CD4-positive, alpha-beta T cell treated with Interleukin-4 for 1 hour (primary cell): ENCODE data around the gene KCNMA1.

Experiments
- DNase-seq, 2 donors: peaks; one replicate each; pipeline ENCODE4 v3.0.0-alpha.2; 2020 to 2022

KCNMA1 gene

DNA sequence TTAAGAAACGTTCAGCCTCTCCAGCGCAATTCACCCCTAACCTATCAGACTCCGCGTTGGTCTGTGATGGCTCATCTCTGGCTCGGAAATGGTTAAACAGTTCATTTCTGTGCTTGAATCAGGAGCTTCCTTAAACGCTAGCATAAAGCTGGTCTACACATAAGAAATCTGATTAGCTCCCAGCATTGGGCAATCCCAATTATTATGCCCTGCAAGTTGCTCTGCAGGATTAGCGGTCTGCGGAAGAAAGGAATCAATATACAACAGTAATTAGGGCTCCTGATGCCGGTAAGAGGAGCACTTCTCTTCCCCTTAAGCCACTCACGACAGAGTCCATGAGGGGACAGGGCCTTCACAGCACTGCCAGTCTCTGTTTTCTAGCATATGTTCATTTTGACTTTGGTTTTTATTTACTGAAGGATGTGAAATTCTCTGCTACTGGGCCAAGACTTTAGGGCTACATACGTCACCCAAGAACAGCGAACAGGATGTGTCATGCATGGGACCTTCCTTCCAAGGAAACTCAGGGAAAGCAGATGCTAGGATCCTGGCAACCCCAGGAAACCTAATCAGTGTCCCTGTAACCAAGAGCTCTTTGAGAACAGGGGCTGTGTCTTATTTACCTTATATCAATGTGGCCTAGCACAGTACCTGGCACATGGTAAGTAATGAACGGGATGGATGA is 324.4 kb downstream of the KCNMA1 start:
- no peak for DNase-seq

DNA sequence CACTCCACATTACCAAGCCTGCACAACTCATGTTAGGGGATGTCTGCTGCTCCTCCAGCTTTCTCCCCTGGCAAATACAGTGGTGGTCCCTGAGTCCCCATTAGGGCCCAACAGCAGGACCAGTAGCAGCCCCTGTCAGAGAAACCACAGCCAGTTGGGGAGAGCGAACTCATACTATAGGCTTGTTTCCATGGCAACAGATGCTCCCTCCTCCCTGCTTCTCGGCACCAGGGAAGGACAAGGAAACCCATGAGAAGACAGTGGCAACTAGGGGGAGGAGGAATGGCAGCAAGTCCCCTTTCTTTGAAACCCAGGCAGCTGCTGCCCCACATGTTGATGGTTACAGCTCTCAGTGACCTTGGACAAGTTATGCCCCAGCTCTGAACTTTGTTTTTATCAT is 326.4 kb downstream of the KCNMA1 start:
- DNase-seq: no peak

DNA sequence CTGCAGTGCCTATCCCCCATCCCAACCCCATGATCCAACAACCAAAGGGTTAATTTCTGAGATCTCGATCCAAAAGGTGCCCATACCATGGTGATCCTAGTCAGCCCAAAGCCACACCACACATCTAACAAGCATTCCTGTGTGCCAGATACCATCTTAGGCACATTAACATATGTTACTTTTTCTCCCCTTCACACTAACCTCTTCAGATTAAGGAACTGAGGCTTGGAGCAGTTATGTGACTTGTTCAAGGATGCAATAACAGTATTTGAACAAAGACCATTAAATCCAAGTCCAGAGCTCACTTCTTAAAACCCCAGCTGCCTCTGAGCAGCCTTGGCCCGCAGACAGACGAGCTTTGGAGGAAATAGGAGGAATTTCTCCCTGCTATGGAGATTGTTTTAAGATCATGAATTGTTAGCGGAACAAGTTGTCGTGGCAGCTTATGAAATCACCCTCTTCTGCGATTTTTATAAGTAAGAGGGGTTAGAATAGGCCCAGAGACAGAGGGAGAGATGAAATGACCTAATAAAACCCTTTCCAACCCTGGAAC is 327.2 kb downstream of the KCNMA1 start:
- DNase-seq: no peak

DNA sequence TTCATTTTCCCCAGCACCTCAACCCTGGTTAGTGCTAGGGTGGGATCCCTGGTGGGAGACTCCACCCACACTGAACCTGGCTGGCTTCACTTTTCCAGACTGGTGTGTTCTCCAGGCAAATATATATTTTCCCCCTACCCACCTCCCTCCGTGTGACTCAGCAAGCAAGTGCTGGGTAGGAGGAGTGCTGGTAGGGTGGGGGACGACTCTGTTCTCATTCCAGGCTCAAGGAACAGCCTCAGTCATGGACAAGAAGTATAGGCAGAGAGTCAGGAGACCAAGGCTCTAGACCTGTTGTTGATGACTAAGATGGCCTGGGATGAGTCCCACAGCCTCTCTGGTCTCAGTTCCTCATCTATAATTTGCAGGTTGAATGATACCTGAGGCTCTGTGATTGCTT is 328.1 kb downstream of the KCNMA1 start:
- DNase-seq: no peak

DNA sequence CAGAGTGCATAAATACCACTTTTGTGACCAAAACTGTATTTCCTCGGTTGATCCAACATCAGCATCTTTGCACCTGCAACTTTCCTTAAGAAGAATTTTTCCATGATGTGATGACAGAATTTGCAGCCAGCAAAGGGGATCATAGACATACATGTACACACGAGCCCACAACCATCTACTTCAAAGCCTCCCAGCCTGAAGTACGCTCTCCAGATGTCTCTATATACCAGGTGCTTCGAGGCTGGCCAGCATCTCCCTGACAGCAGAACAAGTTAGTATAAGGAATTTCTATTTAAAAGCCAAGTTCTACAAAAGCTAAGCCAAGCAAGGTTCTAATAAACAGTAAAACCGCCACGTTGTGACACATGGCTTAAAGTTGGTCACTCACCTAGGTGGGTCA is 328.5 kb downstream of the KCNMA1 start:
- DNase-seq: no peak

DNA sequence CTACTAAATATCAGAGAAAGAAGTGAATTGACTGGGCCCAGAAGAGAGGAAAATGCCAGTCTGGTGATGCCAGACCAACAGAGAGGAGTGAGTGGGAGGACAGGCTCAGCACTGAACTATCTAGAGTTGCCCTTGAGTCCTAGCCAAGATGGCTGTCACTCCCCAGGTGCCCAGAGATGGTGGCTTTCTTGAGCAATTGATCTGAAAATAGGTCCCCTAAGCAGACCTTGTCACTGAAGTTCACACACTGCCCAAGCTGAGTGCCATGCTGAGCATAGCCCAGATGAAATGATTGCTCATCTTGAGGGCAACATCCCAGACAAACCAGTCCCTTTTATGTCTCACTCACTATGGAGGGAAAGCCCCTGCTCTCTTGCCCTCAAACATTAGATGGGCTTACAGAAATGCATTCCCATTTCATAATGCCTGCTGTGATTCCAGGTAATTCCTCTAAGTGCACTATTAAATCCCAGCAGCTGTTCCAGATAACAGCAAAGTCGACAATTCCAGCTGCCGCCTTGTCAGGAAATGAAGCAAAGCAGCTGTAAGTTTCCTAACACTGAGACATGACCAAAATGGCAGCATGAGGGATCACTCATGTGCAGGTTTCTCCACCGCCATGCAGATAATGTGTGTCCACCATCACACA is 329.4 kb downstream of the KCNMA1 start:
- DNase-seq: no peak

DNA sequence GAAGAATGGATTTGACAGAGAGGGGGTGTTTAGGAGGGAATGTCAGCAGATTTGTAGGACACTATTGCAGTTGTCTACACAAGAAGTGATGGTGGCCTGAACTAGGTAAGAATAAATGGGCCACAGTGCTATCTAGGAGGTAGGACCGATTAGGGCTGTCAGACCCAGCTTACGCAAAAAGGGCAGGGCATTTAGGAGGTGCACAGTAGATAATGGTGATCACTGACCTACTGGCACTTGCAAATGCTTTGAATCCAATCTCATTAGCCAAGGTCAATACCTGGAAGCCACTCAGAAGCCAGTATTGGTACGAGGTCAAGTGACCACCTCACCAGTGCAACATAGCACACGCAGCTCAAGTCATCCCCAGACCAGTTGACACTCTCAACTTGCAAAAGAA is 330.9 kb downstream of the KCNMA1 start:
- no peak for DNase-seq

DNA sequence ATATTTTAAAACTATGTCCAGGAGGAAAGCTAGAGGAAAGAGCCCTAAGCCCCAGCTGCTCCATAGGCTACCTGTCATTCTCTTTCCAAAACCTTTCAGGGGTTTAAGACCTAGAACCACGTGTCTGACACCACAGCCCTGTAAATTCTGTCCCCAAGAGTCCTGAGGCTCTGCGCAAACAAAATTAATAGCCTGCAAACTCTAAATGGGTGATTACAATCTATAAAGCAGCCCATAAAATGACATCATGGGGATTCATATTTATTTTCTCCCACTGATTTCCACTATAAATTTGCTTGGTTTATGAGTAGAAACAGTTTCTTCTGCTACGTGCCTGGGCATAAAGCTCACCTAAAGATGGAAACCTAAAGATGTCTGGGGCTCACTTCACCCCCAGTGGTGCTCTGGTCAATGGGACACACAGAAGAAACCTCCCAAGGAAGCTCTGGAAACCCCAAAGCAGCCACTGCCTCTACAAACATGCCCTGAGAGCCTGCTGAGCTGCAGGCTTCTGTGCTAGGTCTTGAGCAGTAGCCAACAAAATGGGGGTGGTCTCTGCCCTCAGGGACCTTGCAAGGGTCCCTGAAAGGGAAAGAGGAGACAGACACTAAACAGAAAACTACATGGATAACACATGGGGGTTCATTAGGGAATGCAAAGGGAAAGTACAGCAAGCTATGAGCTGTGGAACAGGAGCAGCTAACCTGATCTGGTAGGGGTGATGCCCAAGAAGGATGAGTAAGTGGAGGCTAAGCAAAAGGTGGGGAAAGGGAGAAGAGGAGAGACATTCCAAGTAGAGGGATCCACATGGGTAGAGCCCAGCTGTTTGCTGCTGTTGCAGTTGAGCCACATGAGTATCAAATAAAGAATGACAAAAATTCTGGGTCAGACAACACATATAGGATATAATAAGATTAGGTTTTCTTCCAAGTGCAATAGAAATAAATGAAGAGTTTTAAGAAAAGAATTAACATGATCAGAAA is 331.7 kb downstream of the KCNMA1 start:
- no peak for DNase-seq

DNA sequence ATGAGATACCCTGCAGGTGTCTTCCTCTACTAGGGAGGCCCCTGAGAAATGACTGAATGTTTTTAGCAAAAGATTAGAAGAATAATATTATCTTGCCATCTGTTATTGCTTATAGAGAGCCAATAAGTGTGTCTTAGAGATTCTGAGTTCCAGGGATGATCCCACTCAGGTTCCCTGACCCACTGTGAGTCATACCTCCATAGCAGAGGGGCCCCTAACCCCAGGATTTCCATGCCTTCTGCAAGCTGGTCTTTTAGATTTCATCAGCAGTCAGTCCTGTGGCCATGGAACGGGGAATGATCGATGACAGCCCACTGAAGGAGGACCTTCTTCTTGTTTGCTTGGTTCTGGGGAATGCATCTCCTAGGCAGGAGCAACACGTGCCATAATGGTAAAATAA is 333.4 kb downstream of the KCNMA1 start:
- DNase-seq: no peak

DNA sequence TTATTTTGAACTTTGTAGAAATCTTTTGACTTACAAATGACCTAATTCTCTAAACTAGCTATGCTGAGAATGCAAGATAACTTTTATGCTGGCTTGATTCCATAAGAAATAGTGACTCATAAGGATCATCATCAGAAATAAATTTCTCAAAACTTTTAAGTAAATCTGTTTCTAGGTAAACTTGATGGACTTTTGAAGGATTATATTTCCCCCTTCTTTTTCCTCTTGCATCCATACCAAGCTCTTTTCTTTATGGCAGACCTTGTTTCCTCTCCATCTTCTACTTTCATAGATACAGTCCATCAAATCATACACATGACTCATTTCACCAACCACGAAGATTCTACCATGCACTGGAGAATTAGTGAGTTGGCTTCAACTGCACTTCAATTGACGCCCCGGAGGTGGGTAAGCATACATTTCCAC is 336.3 kb downstream of the KCNMA1 start:
- no peak for DNase-seq

DNA sequence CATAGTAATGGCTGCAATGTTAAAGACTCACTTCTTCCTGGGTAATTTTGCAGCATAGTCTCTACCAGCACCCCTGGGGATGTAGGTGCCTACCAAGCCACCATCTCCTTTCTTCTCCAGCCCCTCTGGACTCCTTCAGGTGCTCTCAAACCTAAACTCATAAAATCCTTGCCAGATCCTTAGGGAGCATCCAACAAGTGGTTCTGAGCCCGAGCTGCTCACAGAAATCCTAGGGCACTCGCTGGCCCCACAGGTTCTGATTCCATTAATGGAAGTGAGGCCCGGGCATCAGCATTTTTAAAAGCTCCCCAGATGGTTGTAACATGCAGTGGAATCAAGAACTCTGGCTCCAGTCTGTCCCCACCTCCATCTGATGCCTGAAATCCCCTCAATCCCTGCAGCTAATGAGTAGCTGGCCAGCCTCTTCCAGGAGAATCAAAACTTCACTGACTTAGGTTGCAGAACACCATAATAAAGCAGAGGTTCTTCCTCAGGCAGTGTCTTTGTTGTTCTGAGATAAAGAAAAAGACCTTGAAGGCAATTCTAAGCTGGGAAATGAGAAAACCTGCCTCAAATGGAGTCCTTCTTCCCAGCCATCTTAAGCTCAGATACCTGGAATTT is 336.8 kb downstream of the KCNMA1 start:
- DNase-seq: no peak

DNA sequence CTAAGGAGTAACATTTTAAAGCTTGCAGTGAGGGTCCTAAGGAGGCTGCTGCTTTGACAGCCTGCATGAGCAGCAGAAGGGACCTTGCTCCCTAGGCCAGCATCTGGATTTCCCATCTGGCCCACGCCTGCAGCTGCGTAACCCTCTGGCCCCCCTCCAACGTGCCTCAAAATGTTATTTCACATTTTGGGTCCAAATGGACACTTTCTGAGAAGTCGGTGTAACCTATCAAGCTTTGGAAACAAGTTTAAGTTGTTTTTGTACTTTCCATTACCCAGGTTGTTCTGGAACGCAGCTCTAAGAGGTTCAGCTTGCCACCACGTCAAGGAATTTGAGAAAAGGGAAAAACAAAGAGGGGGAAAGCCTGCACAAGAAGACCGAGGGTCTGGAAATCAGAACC is 338.3 kb downstream of the KCNMA1 start:
- no peak for DNase-seq

DNA sequence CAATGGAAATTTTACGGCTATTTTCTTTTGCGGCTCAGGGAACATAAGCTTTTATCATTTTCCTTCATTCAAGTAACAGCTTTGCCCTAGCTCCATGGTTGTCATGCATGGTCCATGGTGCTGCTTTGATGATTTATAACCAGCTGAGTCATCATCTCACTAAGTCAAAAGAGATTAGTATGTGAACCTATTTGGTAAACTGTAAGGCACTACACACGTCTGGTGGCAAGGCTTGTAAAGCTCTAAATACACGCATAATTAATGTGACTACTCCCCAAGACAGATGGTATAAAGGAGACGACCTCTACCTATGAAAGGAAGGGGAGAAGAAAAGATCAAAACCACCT is 340.2 kb downstream of the KCNMA1 start:
- no peak for DNase-seq

DNA sequence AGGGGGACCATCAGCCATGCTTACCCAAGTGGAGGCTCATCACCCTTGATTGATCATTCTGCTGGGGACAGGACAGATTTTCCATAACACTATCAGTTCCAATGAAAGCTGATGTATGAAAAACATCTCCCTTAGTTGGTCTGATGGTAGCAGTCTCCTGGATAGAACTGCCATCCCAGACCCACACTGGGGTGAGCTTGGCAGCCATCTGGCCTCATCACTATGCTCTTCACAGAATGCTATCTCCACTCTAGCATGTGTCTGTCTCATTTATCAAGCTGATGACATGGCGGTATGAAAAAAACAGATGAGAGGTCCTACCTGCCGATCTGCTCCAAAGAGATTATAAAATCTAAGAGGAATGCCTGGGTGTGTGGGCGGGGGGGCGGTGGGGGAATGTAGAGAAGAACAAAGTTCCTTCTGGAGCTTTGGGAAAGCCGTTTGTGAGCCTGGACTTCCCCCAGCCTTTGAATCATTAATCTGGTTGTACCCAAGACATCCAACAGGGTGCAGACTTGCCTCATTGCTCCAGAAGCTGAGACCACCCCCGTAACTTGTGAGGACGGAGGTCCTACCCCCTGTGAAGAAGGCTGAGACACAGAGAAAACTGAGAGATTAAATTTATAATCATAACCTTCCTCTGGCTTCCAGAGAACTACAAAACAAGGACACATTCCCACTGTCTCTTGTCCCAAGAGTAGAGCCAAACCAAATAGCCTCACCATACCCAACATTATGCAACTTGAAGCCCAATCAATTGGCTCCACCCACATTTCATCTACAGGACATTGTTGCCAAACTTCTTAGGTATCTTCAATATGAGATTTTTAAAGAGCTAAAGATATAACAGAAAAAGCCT is 340.8 kb downstream of the KCNMA1 start:
- no peak for DNase-seq

DNA sequence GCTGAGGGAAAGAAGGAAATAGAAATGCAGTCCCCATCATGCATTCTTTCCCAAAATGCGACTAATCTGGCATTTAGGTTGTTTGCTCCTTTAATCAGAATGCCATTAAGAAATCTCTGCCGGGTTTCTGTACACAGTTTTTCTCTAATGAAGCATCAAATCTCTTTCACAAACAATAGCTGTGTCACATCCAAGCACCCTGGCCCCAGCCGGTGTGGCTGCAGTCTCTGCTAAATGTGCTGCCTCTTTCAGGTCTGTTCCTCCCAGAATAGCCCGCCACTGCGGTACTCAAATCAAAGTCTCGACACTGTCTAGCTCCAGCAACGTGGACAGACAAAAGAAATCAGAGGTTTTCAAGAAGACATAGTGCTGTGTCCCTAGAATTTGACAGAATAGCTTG is 343.8 kb downstream of the KCNMA1 start:
- DNase-seq: no peak

DNA sequence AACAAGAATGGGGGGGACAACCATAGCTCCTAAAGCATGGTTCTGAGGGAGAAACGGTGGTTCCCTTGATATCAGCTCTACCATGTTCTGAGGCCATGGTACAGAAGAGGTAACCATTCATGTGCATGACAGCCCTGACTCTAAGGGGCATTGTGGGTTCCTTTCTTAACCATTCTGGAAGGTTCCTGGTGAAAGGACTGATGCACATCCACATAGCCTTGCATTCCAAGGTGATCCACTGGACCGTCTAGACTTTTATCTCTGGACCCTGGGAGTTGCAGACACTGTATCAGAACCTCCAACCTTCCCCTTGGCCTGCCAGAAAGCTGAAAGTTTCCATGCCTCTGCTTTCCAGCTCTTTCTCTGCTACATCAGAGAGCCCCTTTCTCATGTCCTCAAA is 344.3 kb downstream of the KCNMA1 start:
- no peak for DNase-seq

DNA sequence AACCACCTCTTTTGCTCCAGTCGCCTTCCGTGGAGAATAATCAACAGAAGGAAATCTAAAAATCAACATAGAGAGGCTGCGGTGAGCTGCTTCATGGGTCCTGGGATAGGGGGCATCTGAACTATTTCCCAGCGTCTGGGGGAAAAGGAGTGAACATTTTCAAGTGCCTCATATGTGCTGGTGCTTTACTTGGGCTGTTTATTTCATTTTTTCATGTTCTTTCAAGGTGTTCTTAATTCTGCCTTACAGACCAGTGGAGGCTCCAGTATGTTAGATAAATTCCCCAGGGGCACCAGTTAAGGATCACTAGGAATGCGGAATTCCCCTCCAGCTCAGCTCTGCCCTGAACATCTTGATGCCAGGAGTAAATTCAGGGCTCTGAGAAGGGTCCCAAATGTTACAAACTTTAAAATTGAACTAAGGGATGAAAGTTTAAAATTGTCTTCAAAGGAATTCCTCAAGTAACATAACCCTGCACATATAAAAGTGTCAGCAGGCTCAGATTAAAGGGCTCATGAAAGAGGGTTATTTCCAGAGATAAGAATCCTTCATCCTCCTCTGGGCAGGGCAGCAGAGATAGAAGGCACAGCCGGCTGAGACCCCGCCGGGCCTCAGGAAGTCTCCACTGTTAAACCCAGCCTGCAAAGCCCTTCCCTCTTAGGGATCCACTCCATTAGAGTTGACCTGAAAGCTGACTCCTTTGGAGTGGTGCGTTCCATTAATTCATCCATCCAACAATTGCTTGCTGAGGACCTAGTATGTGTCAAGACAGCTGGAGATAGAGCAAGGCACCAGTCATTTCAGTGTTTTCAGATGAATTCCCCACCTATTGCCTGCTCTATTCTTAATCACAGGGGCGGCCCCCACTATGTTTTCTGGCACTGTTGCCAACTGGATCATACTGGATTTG is 345.8 kb downstream of the KCNMA1 start:
- no peak for DNase-seq

DNA sequence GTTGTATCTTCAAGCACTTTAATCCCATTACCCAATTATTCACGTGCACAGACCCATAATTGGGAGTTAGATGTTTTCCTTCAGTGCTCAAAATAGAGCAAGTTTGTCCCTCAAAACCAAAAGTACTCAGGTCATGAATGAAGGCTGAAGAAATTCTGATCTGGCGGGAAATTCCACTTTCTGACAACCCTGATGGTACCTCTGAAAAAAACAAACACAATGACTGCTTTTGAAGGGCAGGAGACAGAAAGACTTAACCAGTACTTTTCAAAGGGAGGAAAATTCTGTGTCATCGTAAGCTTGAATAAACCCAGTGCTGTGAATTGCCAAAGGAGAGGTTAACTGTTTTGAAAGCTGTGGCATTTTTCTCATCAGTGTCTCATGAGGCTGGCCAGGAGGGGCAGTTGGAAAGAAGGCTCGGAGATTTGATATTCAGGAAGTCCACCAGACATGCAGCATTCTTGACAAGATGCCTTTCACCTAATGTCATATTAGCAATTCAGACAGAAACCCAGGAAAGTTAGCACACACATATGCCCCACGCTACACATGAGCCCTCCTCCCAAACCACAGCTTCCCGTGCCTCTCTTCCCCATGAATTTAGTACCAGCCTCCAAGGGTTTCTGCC is 347.0 kb downstream of the KCNMA1 start:
- DNase-seq: no peak

DNA sequence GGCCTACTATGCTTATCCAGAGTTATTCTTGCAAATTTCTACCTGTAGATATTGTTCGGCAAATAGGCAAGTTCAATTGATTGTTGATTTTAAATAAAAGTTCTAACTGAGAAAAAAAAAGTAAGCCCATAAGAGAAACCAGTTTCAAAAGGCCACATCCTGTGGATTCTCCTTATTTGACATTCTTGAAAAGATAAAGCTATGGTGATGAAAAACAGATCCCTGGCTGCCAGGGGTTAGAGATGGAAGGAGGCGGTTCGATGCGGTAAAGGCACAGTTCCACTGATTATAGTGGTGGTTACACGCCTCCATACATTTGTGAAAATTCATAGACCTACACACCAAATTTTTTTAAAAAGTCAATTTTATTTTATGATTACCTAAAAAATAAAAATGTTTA is 347.8 kb downstream of the KCNMA1 start:
- no peak for DNase-seq

DNA sequence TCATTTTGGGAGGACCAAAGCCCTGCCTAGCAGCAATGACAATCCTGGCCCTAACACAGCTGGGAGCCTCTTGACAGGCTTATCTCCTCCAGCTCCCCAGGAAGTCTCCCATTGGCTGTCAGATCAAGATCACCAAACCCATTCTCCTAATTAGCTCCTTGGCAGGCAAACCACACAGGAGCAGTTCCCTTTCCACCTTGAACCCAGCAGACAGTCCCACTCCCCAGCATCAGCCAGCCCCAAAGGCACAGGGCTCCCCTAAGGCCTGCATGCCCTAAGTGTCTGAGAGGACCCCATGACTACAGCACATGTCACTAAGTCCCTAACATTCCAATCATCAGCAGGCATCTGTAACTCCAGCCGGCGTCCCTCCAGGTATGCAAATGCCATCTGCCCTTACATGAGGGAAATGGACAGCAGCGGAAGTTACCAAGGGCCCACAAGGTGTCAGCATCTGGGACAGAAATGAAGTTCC is 348.5 kb downstream of the KCNMA1 start:
- DNase-seq: no peak
